Type B pancreatic cell (in vitro differentiated cells): ENCODE measurements around the gene MPHOSPH8. TPM values are rescaled to one million over a fixed set of nuclear protein-coding genes. Genes with fewer than 3 reads are reported as not detected.

ENCODE experiments used
- DNase-seq: peaks from one replicate; pipeline ENCODE4 v3.0.0; 2021; ENCODE audit warnings: mixed read lengths; ENCODE audit not compliant: unreplicated experiment; ENCODE audit errors: extremely low spot score
- H3K27ac Mint-ChIP-seq: 2 replicates; pipeline ENCODE4 v1.8.0; 2021; ENCODE audit warnings: mild to moderate bottlenecking, mixed read lengths
- H3K27me3 Mint-ChIP-seq: 2 replicates; pipeline ENCODE4 v1.8.0; 2021; ENCODE audit warnings: mixed read lengths
- H3K36me3 Mint-ChIP-seq: 2 replicates; pipeline ENCODE4 v1.8.0; 2021; ENCODE audit warnings: mixed read lengths
- H3K4me1 Mint-ChIP-seq: one replicate; pipeline ENCODE4 v1.8.0; 2021; ENCODE audit warnings: mixed read lengths; ENCODE audit not compliant: unreplicated experiment
- H3K4me3 Mint-ChIP-seq: 2 replicates; pipeline ENCODE4 v1.8.0; 2021; ENCODE audit warnings: mild to moderate bottlenecking, mixed read lengths
- H3K9me3 Mint-ChIP-seq: 2 replicates; pipeline ENCODE4 v1.8.0; 2021; ENCODE audit warnings: mixed read lengths
- total RNA-seq: library from RNA; stranded (reverse); gene quantifications from 2 replicates; pipeline ENCODE4 v1.2.1, GENCODE V29; 2021; ENCODE audit warnings: low replicate concordance
- TF ChIP-seq, protein P1 (sequence below): fragments of 200-600 bp; sonication (generic); conservative IDR thresholded peaks from 2 replicates; pipeline ENCODE4 v1.5.0; 2021; ENCODE audit warnings: antibody characterized with exemption, mild to moderate bottlenecking

The MPHOSPH8 gene
- total RNA-seq, 1 donor from 2014 or later: 30.5 TPM

DNA sequence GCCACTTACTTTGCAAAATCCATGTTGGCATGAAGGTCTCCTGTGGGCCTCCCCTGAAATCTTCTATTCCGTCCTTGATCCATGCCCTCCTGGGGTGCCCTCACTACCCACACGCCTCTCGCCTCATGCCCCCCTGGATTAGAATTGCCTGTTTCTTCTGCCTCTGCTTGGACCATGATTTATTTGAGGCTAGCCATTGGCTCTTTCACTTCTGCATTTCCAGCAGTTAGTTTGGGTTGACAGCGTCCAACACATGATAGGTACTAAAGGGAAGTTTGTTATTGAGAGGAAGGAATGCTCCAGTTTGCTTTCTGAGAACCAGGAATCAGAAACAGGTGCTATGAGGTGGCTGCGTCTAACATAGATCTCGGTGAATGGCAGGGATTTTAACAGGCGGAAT, 41.6 kb upstream of the MPHOSPH8 start:
- peaks cover 4% of the 10 kb centered on the region for H3K9me3 Mint-ChIP-seq
- H3K27me3 Mint-ChIP-seq: no peaks in the 10 kb centered on the region
- TF ChIP-seq, protein P1, sequence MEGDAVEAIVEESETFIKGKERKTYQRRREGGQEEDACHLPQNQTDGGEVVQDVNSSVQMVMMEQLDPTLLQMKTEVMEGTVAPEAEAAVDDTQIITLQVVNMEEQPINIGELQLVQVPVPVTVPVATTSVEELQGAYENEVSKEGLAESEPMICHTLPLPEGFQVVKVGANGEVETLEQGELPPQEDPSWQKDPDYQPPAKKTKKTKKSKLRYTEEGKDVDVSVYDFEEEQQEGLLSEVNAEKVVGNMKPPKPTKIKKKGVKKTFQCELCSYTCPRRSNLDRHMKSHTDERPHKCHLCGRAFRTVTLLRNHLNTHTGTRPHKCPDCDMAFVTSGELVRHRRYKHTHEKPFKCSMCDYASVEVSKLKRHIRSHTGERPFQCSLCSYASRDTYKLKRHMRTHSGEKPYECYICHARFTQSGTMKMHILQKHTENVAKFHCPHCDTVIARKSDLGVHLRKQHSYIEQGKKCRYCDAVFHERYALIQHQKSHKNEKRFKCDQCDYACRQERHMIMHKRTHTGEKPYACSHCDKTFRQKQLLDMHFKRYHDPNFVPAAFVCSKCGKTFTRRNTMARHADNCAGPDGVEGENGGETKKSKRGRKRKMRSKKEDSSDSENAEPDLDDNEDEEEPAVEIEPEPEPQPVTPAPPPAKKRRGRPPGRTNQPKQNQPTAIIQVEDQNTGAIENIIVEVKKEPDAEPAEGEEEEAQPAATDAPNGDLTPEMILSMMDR: no peak
- no peak overlapping the region for H3K4me3 Mint-ChIP-seq
- H3K27ac Mint-ChIP-seq: no peak overlapping the region
- DNase-seq: no peak
- no peaks in the 10 kb centered on the region for H3K36me3 Mint-ChIP-seq
- no peaks in the 10 kb centered on the region for H3K4me1 Mint-ChIP-seq

DNA sequence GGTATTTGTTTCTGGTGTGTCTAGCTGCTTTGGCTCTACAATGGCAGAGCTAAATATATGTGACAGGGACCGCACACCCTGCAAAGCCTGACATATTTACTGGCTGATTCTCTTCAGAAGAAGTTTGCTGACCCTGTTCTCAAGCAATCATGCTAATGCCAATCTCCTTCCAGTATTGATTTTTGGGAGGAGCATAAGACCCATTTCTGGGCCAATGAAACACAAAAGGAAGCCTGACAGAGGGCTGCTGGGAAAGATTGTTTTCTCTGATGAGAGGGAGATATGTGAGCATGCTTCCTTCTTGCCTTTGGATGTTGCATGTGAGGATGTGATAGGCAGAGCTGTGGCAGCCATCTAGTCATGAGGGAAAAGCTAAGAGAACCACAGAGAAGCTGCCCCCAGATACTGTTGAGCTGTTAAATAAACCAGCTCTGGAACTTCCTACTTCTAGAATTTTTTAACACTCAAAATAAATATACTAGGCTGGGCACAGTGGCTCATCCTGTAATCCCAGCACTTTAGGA, 40.7 kb upstream of the MPHOSPH8 start:
- TF ChIP-seq, protein P1: no peak

DNA sequence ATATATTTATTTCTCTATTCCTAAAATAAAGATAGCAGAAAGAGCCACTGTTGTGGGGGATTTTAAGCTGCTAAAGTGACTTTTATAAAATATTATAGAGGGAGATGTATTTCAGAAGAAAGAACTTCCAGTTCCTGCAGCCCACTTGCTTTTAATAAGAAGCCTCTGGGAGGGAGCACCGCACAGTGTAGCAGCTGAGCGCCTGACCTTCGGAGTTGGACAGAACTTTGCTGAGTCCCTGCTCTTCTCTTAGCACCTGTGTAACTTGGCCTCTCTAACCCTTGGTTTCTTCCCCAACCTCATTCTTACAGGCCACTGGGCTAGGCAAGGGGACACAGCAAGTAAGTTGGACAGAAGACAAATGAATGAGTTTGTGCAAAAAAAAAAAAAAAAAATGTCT, 37.4 kb upstream of the MPHOSPH8 start:
- no peak for DNase-seq
- H3K4me1 Mint-ChIP-seq: no peaks in the 10 kb centered on the region
- no peaks in the 10 kb centered on the region for H3K36me3 Mint-ChIP-seq
- TF ChIP-seq, protein P1: no peak
- no peak overlapping the region for H3K27ac Mint-ChIP-seq
- no peaks in the 10 kb centered on the region for H3K9me3 Mint-ChIP-seq
- no peaks in the 10 kb centered on the region for H3K27me3 Mint-ChIP-seq
- H3K4me3 Mint-ChIP-seq: no peak overlapping the region

More for the DNA sequence above, 40.7 kb upstream of the MPHOSPH8 start:
- no peak overlapping the region for H3K4me3 Mint-ChIP-seq
- no peak for DNase-seq
- no peaks in the 10 kb centered on the region for H3K27me3 Mint-ChIP-seq
- no peaks in the 10 kb centered on the region for H3K4me1 Mint-ChIP-seq
- H3K9me3 Mint-ChIP-seq: no peaks in the 10 kb centered on the region
- H3K36me3 Mint-ChIP-seq: no peaks in the 10 kb centered on the region
- H3K27ac Mint-ChIP-seq: no peak overlapping the region

DNA sequence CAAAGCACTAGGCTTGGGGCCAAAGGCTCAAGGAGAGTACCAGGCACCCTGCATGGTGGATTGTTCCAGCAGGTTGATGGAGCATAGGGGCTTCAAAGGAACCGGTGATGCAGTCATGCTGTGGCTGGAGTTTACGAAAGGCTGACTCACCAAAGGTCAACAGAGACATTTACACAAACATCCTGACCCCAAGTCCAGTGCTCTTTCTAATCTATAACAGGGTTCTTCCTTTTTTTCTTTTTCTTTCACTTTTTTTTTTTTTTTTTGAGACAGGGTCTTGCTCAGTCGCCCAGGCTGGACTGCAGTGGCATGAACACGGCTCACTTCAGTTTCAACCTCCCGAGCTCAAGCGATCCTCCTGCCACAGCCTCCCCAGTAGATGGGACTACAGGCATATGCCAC, 36.5 kb upstream of the MPHOSPH8 start:
- H3K9me3 Mint-ChIP-seq: no peaks in the 10 kb centered on the region
- no peaks in the 10 kb centered on the region for H3K36me3 Mint-ChIP-seq
- H3K27me3 Mint-ChIP-seq: no peaks in the 10 kb centered on the region
- DNase-seq: no peak
- H3K4me3 Mint-ChIP-seq: no peak overlapping the region
- TF ChIP-seq, protein P1: no peak
- no peak overlapping the region for H3K27ac Mint-ChIP-seq
- H3K4me1 Mint-ChIP-seq: no peaks in the 10 kb centered on the region

DNA sequence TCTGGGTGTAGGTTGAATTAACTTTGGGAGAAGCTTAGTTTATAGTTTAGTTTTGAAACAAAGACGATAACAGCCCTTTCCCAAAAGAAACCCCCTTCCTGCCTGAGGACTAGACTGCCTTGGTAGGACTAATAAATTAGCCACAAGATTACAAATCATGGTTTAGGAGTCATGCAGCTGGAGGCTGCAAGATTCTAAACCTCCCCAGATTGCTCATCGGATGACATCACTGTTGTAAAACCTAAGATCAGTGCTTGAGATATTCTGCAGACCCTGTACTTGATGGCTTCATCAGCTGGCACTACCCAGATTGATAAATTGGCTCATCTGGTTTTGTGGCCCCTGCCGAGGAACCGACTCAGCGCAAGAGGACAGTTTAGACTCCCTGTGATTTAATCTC, 35.9 kb upstream of the MPHOSPH8 start:
- TF ChIP-seq, protein P1: no peak
- H3K9me3 Mint-ChIP-seq: no peaks in the 10 kb centered on the region
- no peak for DNase-seq

More for the DNA sequence above, 35.9 kb upstream of the MPHOSPH8 start:
- Mint-ChIP-seq H3K36me3 (no peaks in the 10 kb centered on the region), H3K4me1 (no peaks in the 10 kb centered on the region), H3K4me3 (no peak overlapping the region), H3K27ac (no peak overlapping the region), H3K27me3 (no peaks in the 10 kb centered on the region)
